GM23338 (cell line): ENCODE data around the gene MSH3.

ENCODE experiments used
- CREB1 ChIP-seq: fragments of 250-450 bp; sonication (Bioruptor Pico); IDR thresholded peaks from 2 replicates; pipeline ENCODE4 v1.5.0; 2020; ENCODE audit warnings: low read depth, mild to moderate bottlenecking, moderate library complexity
- EZH2 ChIP-seq: fragments of 200-600 bp; sonication (generic); IDR thresholded peaks from one replicate; pipeline ENCODE4 v1.8.0; 2017; ENCODE audit warnings: antibody characterized with exemption, mild to moderate bottlenecking, low read depth; ENCODE audit not compliant: unreplicated experiment
- EZH2phosphoT487 ChIP-seq: fragments of 200-600 bp; sonication (generic); IDR thresholded peaks from one replicate; pipeline ENCODE4 v1.8.1; 2018; ENCODE audit warnings: antibody characterized with exemption; ENCODE audit not compliant: unreplicated experiment
- JUNB ChIP-seq: IDR thresholded peaks from one replicate; pipeline ENCODE4 v1.6.1; 2016; ENCODE audit warnings: antibody characterized with exemption; ENCODE audit not compliant: unreplicated experiment
- NANOG ChIP-seq: IDR thresholded peaks from 2 replicates; pipeline ENCODE4 v1.6.1; 2016; ENCODE audit warnings: antibody characterized with exemption, borderline replicate concordance
- POLR2AphosphoS5 ChIP-seq: IDR thresholded peaks from 2 replicates; pipeline ENCODE4 v1.6.1; 2016; ENCODE audit warnings: antibody characterized with exemption, low read depth
- STAT1 ChIP-seq: IDR thresholded peaks from one replicate; pipeline ENCODE4 v1.6.1; 2016; ENCODE audit warnings: antibody characterized with exemption; ENCODE audit not compliant: unreplicated experiment
- ZNF114 ChIP-seq: fragments of 250-450 bp; sonication (Bioruptor Pico); IDR thresholded peaks from 2 replicates; pipeline ENCODE4 v1.5.0; 2020; ENCODE audit warnings: mild to moderate bottlenecking, moderate library complexity
- ZNF331 ChIP-seq: fragments of 250-450 bp; sonication (Bioruptor Pico); IDR thresholded peaks from 2 replicates; pipeline ENCODE4 v1.5.0; 2020; ENCODE audit warnings: low read depth, mild to moderate bottlenecking, moderate library complexity
- TF ChIP-seq, protein P1 (sequence below), 2 experiments: fragments of 200-600 bp in 1 of 2; sonication (generic) in 1 of 2; conservative IDR thresholded peaks; 2 replicates each; pipeline versions ENCODE4 v1.5.1 to v1.6.1; 2016 to 2017; ENCODE audit warnings: antibody characterized with exemption in 2 of 2, low read depth in 2 of 2, mild to moderate bottlenecking in 2 of 2, moderate library complexity in 1 of 2
- TF ChIP-seq, protein P2 (sequence below): IDR thresholded peaks from one replicate; pipeline ENCODE4 v1.6.1; 2018; ENCODE audit warnings: antibody characterized with exemption; ENCODE audit not compliant: unreplicated experiment
- TF ChIP-seq, protein P3 (sequence below): IDR thresholded peaks from 2 replicates; pipeline ENCODE4 v1.6.1; 2016; ENCODE audit warnings: antibody characterized with exemption

DNA sequence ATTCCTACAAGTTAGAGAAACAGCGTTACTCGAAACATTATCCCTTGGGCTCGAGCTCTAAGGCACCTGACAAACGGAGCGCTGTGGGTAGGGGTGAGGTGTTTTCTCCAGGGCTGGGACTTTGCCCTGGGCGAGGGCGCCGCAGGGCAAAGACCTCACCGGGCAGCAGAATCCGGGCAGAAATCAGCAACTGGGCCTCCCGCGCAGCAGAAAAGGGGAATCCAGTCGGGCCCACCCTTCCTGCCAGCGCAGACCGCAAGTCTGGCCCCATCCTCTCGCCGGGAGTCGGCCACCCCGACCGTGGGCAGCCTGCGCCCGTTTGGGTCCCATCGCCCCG, 430 bp upstream of the MSH3 start:
- TF ChIP-seq, protein P1, sequence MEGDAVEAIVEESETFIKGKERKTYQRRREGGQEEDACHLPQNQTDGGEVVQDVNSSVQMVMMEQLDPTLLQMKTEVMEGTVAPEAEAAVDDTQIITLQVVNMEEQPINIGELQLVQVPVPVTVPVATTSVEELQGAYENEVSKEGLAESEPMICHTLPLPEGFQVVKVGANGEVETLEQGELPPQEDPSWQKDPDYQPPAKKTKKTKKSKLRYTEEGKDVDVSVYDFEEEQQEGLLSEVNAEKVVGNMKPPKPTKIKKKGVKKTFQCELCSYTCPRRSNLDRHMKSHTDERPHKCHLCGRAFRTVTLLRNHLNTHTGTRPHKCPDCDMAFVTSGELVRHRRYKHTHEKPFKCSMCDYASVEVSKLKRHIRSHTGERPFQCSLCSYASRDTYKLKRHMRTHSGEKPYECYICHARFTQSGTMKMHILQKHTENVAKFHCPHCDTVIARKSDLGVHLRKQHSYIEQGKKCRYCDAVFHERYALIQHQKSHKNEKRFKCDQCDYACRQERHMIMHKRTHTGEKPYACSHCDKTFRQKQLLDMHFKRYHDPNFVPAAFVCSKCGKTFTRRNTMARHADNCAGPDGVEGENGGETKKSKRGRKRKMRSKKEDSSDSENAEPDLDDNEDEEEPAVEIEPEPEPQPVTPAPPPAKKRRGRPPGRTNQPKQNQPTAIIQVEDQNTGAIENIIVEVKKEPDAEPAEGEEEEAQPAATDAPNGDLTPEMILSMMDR (conservative IDR thresholded peaks at IDR 0.05; ENCODE audit: low read depth in 2 of 2), result no peak
- TF ChIP-seq POLR2AphosphoS5 (no peak), EZH2 (no peak), ZNF114 (CRISPR knock-in tag) (no peak), CREB1 (CRISPR knock-in tag) (no peak), EZH2phosphoT487 (no peak), ZNF331 (CRISPR knock-in tag) (no peak), STAT1 (no peak), JUNB (no peak), NANOG (no peak)
- TF ChIP-seq, protein P2, sequence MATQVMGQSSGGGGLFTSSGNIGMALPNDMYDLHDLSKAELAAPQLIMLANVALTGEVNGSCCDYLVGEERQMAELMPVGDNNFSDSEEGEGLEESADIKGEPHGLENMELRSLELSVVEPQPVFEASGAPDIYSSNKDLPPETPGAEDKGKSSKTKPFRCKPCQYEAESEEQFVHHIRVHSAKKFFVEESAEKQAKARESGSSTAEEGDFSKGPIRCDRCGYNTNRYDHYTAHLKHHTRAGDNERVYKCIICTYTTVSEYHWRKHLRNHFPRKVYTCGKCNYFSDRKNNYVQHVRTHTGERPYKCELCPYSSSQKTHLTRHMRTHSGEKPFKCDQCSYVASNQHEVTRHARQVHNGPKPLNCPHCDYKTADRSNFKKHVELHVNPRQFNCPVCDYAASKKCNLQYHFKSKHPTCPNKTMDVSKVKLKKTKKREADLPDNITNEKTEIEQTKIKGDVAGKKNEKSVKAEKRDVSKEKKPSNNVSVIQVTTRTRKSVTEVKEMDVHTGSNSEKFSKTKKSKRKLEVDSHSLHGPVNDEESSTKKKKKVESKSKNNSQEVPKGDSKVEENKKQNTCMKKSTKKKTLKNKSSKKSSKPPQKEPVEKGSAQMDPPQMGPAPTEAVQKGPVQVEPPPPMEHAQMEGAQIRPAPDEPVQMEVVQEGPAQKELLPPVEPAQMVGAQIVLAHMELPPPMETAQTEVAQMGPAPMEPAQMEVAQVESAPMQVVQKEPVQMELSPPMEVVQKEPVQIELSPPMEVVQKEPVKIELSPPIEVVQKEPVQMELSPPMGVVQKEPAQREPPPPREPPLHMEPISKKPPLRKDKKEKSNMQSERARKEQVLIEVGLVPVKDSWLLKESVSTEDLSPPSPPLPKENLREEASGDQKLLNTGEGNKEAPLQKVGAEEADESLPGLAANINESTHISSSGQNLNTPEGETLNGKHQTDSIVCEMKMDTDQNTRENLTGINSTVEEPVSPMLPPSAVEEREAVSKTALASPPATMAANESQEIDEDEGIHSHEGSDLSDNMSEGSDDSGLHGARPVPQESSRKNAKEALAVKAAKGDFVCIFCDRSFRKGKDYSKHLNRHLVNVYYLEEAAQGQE, result no peak
- TF ChIP-seq, protein P3, sequence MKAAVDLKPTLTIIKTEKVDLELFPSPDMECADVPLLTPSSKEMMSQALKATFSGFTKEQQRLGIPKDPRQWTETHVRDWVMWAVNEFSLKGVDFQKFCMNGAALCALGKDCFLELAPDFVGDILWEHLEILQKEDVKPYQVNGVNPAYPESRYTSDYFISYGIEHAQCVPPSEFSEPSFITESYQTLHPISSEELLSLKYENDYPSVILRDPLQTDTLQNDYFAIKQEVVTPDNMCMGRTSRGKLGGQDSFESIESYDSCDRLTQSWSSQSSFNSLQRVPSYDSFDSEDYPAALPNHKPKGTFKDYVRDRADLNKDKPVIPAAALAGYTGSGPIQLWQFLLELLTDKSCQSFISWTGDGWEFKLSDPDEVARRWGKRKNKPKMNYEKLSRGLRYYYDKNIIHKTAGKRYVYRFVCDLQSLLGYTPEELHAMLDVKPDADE, result no peak
